Loucy (cell line): ENCODE measurements around the gene TOP2A.

Source experiments
- CTCF ChIP-seq: fragments of 200-600 bp; sonication (generic); conservative IDR thresholded peaks from 2 replicates; pipeline ENCODE4 v1.5.1; 2014; ENCODE audit warnings: mild to moderate bottlenecking, antibody characterized with exemption, low read length
- EZH2phosphoT487 ChIP-seq: fragments of 200-600 bp; IDR thresholded peaks from 2 replicates; pipeline ENCODE4 v1.6.1; 2018; ENCODE audit warnings: antibody characterized with exemption, mild to moderate bottlenecking, moderate library complexity, borderline replicate concordance

DNA sequence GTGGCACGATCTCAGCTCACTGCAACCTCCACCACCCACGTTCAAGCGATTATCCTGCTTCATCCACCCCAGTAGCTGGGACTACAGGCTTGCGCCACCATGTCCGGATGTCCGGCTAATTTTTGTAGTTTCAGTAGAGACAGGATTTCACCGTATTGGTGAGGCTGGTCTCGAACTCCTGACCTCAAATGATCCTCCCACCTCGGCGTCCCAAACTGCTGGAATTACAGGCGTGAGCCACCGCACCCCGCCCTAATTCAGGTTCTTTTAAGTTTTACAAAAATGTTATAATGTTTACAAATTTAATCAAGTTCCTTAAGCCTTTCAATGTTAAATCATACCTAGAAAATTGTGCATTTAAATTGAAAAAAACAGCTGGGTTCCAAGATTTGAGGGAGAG lies 39.9 kb downstream of the TOP2A start:
- TF ChIP-seq CTCF = no peak
- no peak for TF ChIP-seq EZH2phosphoT487
